Loucy (cell line): ENCODE data around the gene SLC17A2.

Source experiments
- H2AFZ ChIP-seq: fragments of 200-600 bp; sonication (generic); 2 replicates; pipeline ENCODE4 v1.6.0; 2016; ENCODE audit warnings: antibody characterized with exemption, mild to moderate bottlenecking, low read length, moderate library complexity
- H3F3A ChIP-seq: fragments of 200-600 bp; 2 replicates; pipeline ENCODE4 v1.6.0; 2016; ENCODE audit warnings: antibody characterized with exemption, low read depth, mild to moderate bottlenecking
- H3K27me3 ChIP-seq: fragments of 200-600 bp; sonication (generic); 2 replicates; pipeline ENCODE4 v1.6.1; 2014; ENCODE audit warnings: low read length, mild to moderate bottlenecking; ENCODE audit not compliant: insufficient read depth, poor library complexity, severe bottlenecking
- H3K36me3 ChIP-seq: fragments of 200-600 bp; sonication (generic); 2 replicates; pipeline ENCODE4 v1.6.1; 2016; ENCODE audit warnings: low read length; ENCODE audit not compliant: insufficient read depth
- H3K4me1 ChIP-seq: fragments of 200-600 bp; sonication (generic); 2 replicates; pipeline ENCODE4 v1.5.1; 2014; ENCODE audit warnings: low read length, mild to moderate bottlenecking; ENCODE audit not compliant: insufficient read depth, poor library complexity, severe bottlenecking
- H3K4me2 ChIP-seq: fragments of 200-600 bp; sonication (generic); 2 replicates; pipeline ENCODE4 v1.6.0; 2014; ENCODE audit warnings: antibody characterized with exemption, low read length, low read depth, mild to moderate bottlenecking; ENCODE audit not compliant: poor library complexity, severe bottlenecking
- H3K4me3 ChIP-seq: fragments of 200-600 bp; sonication (generic); 2 replicates; pipeline ENCODE4 v1.5.1; 2014; ENCODE audit warnings: low read length, mild to moderate bottlenecking, mixed read lengths; ENCODE audit not compliant: poor library complexity, severe bottlenecking
- H3K79me2 ChIP-seq: fragments of 200-600 bp; sonication (generic); 2 replicates; pipeline ENCODE4 v1.6.1; 2014; ENCODE audit warnings: low read length; ENCODE audit not compliant: insufficient read depth
- H3K9ac ChIP-seq: fragments of 200-600 bp; sonication (generic); 2 replicates; pipeline ENCODE4 v1.6.0; 2014; ENCODE audit warnings: mild to moderate bottlenecking, low read depth, low read length, moderate library complexity; ENCODE audit not compliant: poor library complexity, severe bottlenecking
- H3K9me2 ChIP-seq: fragments of 200-600 bp; sonication (generic); replicated peaks from 2 replicates; pipeline ENCODE4 v1.6.1; 2016; ENCODE audit warnings: low read depth, low read length, mixed read lengths
- H3K9me3 ChIP-seq: fragments of 200-600 bp; sonication (generic); 2 replicates; pipeline ENCODE4 v1.6.1; 2014; ENCODE audit warnings: mild to moderate bottlenecking, antibody characterized with exemption, low read length, low read depth; ENCODE audit not compliant: insufficient read depth
- H4K20me1 ChIP-seq: fragments of 200-600 bp; sonication (generic); 2 replicates; pipeline ENCODE4 v1.6.0; 2014; ENCODE audit warnings: antibody characterized with exemption, low read length, mild to moderate bottlenecking; ENCODE audit not compliant: insufficient read depth, poor library complexity, severe bottlenecking
- EZH2phosphoT487 ChIP-seq: fragments of 200-600 bp; IDR thresholded peaks from 2 replicates; pipeline ENCODE4 v1.6.1; 2018; ENCODE audit warnings: antibody characterized with exemption, mild to moderate bottlenecking, moderate library complexity, borderline replicate concordance
- TF ChIP-seq, protein P1 (sequence below): fragments of 200-600 bp; sonication (generic); conservative IDR thresholded peaks from 2 replicates; pipeline ENCODE4 v1.5.1; 2014; ENCODE audit warnings: mild to moderate bottlenecking, antibody characterized with exemption, low read length

The SLC17A2 gene

DNA sequence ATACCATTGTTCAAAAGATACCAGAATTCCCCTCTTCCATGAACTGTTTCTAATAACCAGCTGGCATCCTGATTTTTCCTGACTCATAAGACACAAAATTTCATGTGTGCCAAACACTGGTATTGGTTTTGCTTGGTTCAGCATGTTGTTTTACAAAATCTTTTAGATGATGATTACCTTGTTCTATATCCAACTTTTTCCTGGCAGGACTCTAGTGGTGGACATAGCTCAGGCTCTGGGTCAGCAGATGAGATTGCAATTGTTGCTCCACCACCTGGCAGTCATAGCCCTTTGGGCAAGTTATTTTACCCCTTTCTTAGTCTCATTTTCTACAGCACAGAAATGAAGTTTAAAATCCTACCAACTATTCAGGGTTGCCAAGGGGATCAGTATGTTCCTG lies 38.3 kb upstream of the SLC17A2 start:
- Histone ChIP-seq H3K36me3 (peaks cover 21% of the 10 kb centered on the region; the same call in 1 of the 2 replicates), H4K20me1 (peaks cover 6% of the 10 kb centered on the region), H3K9ac (peak overlapping the region; percentile 18), H3K27me3 (no peaks in the 10 kb centered on the region), H3K79me2 (peaks cover 50% of the 10 kb centered on the region), H3K9me3 (no peaks in the 10 kb centered on the region), H3K4me3 (peak overlapping the region; percentile 56), H3F3A (no peaks in the 10 kb centered on the region), H2AFZ (no peak overlapping the region), H3K9me2 (no peaks in the 10 kb centered on the region), H3K4me1 (peaks cover 44% of the 10 kb centered on the region), H3K4me2 (peak overlapping the region; percentile 64)
- no peak for TF ChIP-seq EZH2phosphoT487
- TF ChIP-seq, protein P1, sequence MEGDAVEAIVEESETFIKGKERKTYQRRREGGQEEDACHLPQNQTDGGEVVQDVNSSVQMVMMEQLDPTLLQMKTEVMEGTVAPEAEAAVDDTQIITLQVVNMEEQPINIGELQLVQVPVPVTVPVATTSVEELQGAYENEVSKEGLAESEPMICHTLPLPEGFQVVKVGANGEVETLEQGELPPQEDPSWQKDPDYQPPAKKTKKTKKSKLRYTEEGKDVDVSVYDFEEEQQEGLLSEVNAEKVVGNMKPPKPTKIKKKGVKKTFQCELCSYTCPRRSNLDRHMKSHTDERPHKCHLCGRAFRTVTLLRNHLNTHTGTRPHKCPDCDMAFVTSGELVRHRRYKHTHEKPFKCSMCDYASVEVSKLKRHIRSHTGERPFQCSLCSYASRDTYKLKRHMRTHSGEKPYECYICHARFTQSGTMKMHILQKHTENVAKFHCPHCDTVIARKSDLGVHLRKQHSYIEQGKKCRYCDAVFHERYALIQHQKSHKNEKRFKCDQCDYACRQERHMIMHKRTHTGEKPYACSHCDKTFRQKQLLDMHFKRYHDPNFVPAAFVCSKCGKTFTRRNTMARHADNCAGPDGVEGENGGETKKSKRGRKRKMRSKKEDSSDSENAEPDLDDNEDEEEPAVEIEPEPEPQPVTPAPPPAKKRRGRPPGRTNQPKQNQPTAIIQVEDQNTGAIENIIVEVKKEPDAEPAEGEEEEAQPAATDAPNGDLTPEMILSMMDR = no peak

- peak overlapping the region; percentile 64 for H3K4me2 ChIP-seq
- H3K4me1 ChIP-seq = peaks cover 52% of the 10 kb centered on the region
- H3K4me3 ChIP-seq = peak overlapping the region; percentile 56
- H3K36me3 ChIP-seq = peaks cover under 1% of the 10 kb centered on the region; the same call in 1 of the 2 replicates
- no peaks in the 10 kb centered on the region for H3K9me2 ChIP-seq
- no peak for TF ChIP-seq EZH2phosphoT487
- TF ChIP-seq, protein P1 = no peak
- peaks cover 55% of the 10 kb centered on the region for H3K79me2 ChIP-seq
- peaks cover 8% of the 10 kb centered on the region for H3F3A ChIP-seq
- H4K20me1 ChIP-seq = peaks cover 6% of the 10 kb centered on the region
- no peak overlapping the region for H3K9ac ChIP-seq
- no peaks in the 10 kb centered on the region for H3K9me3 ChIP-seq
- no peaks in the 10 kb centered on the region for H3K27me3 ChIP-seq
- H2AFZ ChIP-seq = no peak overlapping the region
Measured at GRCh38 chr6:25966711-25967110, 36.2 kb upstream of the SLC17A2 start.

DNA sequence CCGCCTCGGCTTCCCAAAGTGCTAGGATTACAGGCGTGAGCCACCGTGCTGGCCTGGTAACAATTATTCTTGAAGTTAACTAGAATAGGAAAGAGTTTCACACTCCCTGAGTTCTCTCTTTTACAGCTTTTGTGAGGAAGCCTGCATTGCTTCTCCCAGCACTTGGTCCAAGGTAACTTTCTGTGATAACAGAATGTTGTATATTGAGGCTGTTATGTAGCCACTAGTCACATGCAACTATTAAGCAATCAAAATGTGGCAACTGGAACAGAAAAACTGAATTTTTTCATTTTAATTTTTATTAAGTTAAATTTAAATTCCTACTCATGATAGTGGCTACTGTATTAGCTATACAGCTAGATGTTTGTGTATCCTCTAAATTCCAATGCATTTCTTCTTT lies 34.6 kb upstream of the SLC17A2 start:
- no peaks in the 10 kb centered on the region for H3K36me3 ChIP-seq
- H3K9me3 ChIP-seq = peaks cover 9% of the 10 kb centered on the region; the same call in 1 of the 2 replicates
- peak overlapping the region; percentile 89 for H3K9ac ChIP-seq
- H3K4me2 ChIP-seq = peak overlapping the region; percentile 84
- no peak overlapping the region for H2AFZ ChIP-seq
- peaks cover 8% of the 10 kb centered on the region for H3F3A ChIP-seq
- no peaks in the 10 kb centered on the region for H3K27me3 ChIP-seq
- TF ChIP-seq, protein P1 = no peak
- TF ChIP-seq EZH2phosphoT487 = no peak
- H3K4me3 ChIP-seq = peak overlapping the region; percentile 85
- H3K4me1 ChIP-seq = peaks cover 68% of the 10 kb centered on the region
- peaks cover 55% of the 10 kb centered on the region for H3K79me2 ChIP-seq
- no peaks in the 10 kb centered on the region for H3K9me2 ChIP-seq
- peaks cover 6% of the 10 kb centered on the region for H4K20me1 ChIP-seq
